WERI-Rb-1 (cell line): ENCODE measurements around the gene RNF113B.

Experiments used
- DNase-seq: peaks from one replicate; pipeline ENCODE4 v3.0.0-alpha.2; 2020
- H3K27ac ChIP-seq: fragments of 250-450 bp; sonication (Bioruptor Pico); 2 replicates; pipeline ENCODE4 v1.5.1; 2020; ENCODE audit warnings: mild to moderate bottlenecking, moderate library complexity
- H3K27me3 ChIP-seq: fragments of 250-450 bp; sonication (Bioruptor Pico); 2 replicates; pipeline ENCODE4 v1.5.1; 2021; ENCODE audit warnings: mild to moderate bottlenecking, low read depth, moderate library complexity; ENCODE audit not compliant: insufficient read depth, severe bottlenecking
- H3K36me3 ChIP-seq: fragments of 250-450 bp; sonication (Bioruptor Pico); 2 replicates; pipeline ENCODE4 v1.5.1; 2020; ENCODE audit warnings: mild to moderate bottlenecking, moderate library complexity
- H3K4me3 ChIP-seq: 2 replicates; pipeline ENCODE4 v1.5.1; 2011; ENCODE audit warnings: low read depth, mild to moderate bottlenecking, control low read depth, low read length
- H3K9me3 ChIP-seq: fragments of 250-450 bp; sonication (Bioruptor Pico); 2 replicates; pipeline ENCODE4 v1.5.1; 2021; ENCODE audit warnings: mild to moderate bottlenecking, moderate library complexity; ENCODE audit not compliant: severe bottlenecking
- CTCF ChIP-seq: IDR thresholded peaks from 2 replicates; pipeline ENCODE4 v1.5.1; 2011; ENCODE audit warnings: low read depth, mild to moderate bottlenecking, control low read depth, inconsistent platforms, low read length

The RNF113B gene

GRCh38 chr13:98176777-98177608, at the start of gene RNF113B:
TSS of gene RNF113B (minus strand) at chr13:98177269. CDS start at chr13:98177236, 33 bp downstream.
- Histone ChIP-seq H3K36me3 (peaks cover 29% of the 10 kb centered on the region), H3K4me3 (no peak within 1 kb of the TSS), H3K27me3 (no peaks in the 10 kb centered on the region), H3K27ac (no peak within 1 kb of the TSS), H3K9me3 (no peaks in the 10 kb centered on the region)
- TF ChIP-seq CTCF, result no peak
- DNase-seq, result no peak

GRCh38 chr13:98226496-98226895, 49.4 kb upstream of the RNF113B start:
- no peak for TF ChIP-seq CTCF
- peaks cover 7% of the 10 kb centered on the region for H3K9me3 ChIP-seq
- H3K4me3 ChIP-seq, result no peak overlapping the region
- peaks cover 79% of the 10 kb centered on the region for H3K36me3 ChIP-seq
- no peak for DNase-seq
- H3K27me3 ChIP-seq, result no peaks in the 10 kb centered on the region
- no peak overlapping the region for H3K27ac ChIP-seq

GRCh38 chr13:98225036-98225940, 48.2 kb upstream of the RNF113B start:
- Histone ChIP-seq H3K4me3 (no peak overlapping the region), H3K9me3 (peaks cover 7% of the 10 kb centered on the region), H3K36me3 (peaks cover 75% of the 10 kb centered on the region), H3K27ac (no peak overlapping the region), H3K27me3 (no peaks in the 10 kb centered on the region)
- DNase-seq, result no peak
- TF ChIP-seq CTCF, result no peak

GRCh38 chr13:98224557-98224956, 47.5 kb upstream of the RNF113B start:
- H3K36me3 ChIP-seq, result peaks cover 72% of the 10 kb centered on the region
- DNase-seq, result no peak
- H3K9me3 ChIP-seq, result peaks cover 7% of the 10 kb centered on the region
- H3K27ac ChIP-seq, result no peak overlapping the region
- H3K27me3 ChIP-seq, result no peaks in the 10 kb centered on the region
- H3K4me3 ChIP-seq, result no peak overlapping the region
- TF ChIP-seq CTCF, result no peak

GRCh38 chr13:98223741-98224140, 46.7 kb upstream of the RNF113B start:
- Histone ChIP-seq H3K27me3 (no peaks in the 10 kb centered on the region), H3K27ac (no peak overlapping the region), H3K9me3 (peaks cover 7% of the 10 kb centered on the region), H3K4me3 (no peak overlapping the region), H3K36me3 (peaks cover 76% of the 10 kb centered on the region)
- DNase-seq, result no peak
- TF ChIP-seq CTCF, result no peak
